HL-60 (cell line): Measurements from ENCODE around the gene PPP1R1A.

Experiments
- CTCF ChIP-seq: IDR thresholded peaks from one replicate; pipeline ENCODE4 v1.5.1; 2011; ENCODE audit warnings: low read length, control low read depth, inconsistent platforms; ENCODE audit not compliant: insufficient read depth
- GABPA ChIP-seq: IDR thresholded peaks from 2 replicates; pipeline ENCODE4 v1.6.1; 2012; ENCODE audit warnings: low read depth
- POLR2AphosphoS5 ChIP-seq: IDR thresholded peaks from 2 replicates; pipeline ENCODE4 v1.6.1; 2012; ENCODE audit warnings: low read depth
- SPI1 ChIP-seq: IDR thresholded peaks from 2 replicates; pipeline ENCODE4 v1.6.1; 2012; ENCODE audit warnings: low read depth, mild to moderate bottlenecking, borderline replicate concordance
- TF ChIP-seq, protein P1 (sequence below): IDR thresholded peaks from 2 replicates; pipeline ENCODE4 v1.6.1; 2012; ENCODE audit warnings: low read depth; ENCODE audit not compliant: insufficient replicate concordance

DNA sequence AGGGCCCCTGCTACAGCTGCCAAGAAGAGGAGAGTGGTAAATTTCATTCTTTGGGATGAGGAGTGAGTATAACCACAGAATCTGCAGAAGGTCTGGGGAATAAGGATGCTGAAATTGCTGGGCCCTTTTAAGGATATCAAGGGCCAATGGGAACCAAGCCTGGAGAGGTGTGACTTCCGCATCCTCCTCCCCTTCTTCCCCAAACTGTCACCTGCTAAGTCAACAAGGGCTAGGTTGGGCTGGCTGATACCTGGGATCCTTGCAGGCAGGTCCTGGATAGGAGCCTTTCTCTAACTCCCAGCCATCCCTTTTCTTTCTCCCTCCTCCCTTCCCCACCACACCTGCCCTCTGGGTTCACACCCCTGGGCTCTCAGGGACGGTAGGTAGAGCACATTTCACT is 46.3 kb upstream of the PPP1R1A start, which contains the start of gene LACRT:
- TF ChIP-seq CTCF, result no peak
- no peak for TF ChIP-seq POLR2AphosphoS5
- no peak for TF ChIP-seq GABPA
- no peak for TF ChIP-seq SPI1
- TF ChIP-seq, protein P1, sequence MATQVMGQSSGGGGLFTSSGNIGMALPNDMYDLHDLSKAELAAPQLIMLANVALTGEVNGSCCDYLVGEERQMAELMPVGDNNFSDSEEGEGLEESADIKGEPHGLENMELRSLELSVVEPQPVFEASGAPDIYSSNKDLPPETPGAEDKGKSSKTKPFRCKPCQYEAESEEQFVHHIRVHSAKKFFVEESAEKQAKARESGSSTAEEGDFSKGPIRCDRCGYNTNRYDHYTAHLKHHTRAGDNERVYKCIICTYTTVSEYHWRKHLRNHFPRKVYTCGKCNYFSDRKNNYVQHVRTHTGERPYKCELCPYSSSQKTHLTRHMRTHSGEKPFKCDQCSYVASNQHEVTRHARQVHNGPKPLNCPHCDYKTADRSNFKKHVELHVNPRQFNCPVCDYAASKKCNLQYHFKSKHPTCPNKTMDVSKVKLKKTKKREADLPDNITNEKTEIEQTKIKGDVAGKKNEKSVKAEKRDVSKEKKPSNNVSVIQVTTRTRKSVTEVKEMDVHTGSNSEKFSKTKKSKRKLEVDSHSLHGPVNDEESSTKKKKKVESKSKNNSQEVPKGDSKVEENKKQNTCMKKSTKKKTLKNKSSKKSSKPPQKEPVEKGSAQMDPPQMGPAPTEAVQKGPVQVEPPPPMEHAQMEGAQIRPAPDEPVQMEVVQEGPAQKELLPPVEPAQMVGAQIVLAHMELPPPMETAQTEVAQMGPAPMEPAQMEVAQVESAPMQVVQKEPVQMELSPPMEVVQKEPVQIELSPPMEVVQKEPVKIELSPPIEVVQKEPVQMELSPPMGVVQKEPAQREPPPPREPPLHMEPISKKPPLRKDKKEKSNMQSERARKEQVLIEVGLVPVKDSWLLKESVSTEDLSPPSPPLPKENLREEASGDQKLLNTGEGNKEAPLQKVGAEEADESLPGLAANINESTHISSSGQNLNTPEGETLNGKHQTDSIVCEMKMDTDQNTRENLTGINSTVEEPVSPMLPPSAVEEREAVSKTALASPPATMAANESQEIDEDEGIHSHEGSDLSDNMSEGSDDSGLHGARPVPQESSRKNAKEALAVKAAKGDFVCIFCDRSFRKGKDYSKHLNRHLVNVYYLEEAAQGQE, result no peak
